ENCODE measurements around the gene CLDN6. TPM values are rescaled to one million over a fixed set of nuclear protein-coding genes. Genes with fewer than 3 reads are reported as not detected.
A peak's percentile ranks its signal among the peaks of the same experiment; 100 is the strongest.

The CLDN6 gene
- total RNA-seq, 1 experiment from 2014 or later, result 0.49 TPM

DNA sequence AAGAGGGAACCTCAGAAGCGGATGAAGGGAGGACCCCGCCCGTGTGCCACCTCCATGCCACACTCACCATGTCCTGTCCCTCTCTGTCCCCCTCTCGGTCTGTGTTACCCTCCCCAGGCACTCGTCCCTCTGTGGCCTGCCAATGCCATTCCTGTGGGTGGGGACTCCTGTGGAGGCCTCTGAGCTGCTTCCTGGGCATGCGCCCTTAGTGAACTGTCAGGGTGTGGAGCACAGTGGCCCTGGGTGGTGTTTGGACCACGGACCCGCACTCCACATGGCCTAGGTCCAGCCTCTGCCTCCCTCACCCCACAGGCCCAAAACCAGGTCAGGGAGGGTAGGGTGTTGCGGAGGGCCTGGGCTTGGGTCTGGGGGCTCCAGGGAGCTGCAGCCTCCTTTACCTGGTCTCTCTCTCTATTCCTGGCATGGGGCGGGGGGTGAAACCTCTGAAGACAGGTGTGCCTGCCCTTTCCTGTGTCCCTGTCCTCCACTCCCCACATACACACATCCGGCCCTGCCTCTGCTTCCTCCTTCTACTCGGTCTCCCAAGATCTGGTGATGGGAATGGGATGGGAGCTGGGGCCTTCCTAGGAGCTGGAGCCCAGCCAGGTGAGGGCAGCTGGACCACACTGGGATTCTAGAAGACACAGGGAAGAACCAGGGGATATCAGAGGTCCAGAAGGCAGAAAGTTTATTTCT lies 26.3 kb downstream of the CLDN6 start:
- H3K79me2 ChIP-seq (ENCODE audit: insufficient read depth, low read length), result no peaks in the 10 kb centered on the region
- no peak for TF ChIP-seq CBX3 (IDR thresholded peaks at IDR 0.05; ENCODE audit: low read depth)
- no peak for TF ChIP-seq SRF (IDR thresholded peaks at IDR 0.05; ENCODE audit: low read depth)
- TF ChIP-seq TCF7L2 (IDR thresholded peaks at IDR 0.05; ENCODE audit: borderline replicate concordance, extremely low read depth, insufficient read depth, insufficient read length), result no peak
- no peak for TF ChIP-seq SIN3A (IDR thresholded peaks at IDR 0.05; ENCODE audit: low read depth)
- no peak for TF ChIP-seq EGR1 (IDR thresholded peaks at IDR 0.05; ENCODE audit: low read depth)
- TF ChIP-seq POLR2A (IDR thresholded peaks at IDR 0.05; ENCODE audit: borderline replicate concordance, extremely low read depth, insufficient read depth, insufficient read length), result no peak
- no peak for TF ChIP-seq FOSL1 (IDR thresholded peaks at IDR 0.05; ENCODE audit: low read depth)
- TF ChIP-seq YY1 (IDR thresholded peaks at IDR 0.05; ENCODE audit: extremely low read depth, insufficient replicate concordance, low read depth, low read length), result no peak
- TF ChIP-seq RAD21 (IDR thresholded peaks at IDR 0.05; ENCODE audit: low read depth), result no peak
- no peak for TF ChIP-seq ELF1 (IDR thresholded peaks at IDR 0.05; ENCODE audit: borderline replicate concordance, low read depth)
- TF ChIP-seq, protein P1, sequence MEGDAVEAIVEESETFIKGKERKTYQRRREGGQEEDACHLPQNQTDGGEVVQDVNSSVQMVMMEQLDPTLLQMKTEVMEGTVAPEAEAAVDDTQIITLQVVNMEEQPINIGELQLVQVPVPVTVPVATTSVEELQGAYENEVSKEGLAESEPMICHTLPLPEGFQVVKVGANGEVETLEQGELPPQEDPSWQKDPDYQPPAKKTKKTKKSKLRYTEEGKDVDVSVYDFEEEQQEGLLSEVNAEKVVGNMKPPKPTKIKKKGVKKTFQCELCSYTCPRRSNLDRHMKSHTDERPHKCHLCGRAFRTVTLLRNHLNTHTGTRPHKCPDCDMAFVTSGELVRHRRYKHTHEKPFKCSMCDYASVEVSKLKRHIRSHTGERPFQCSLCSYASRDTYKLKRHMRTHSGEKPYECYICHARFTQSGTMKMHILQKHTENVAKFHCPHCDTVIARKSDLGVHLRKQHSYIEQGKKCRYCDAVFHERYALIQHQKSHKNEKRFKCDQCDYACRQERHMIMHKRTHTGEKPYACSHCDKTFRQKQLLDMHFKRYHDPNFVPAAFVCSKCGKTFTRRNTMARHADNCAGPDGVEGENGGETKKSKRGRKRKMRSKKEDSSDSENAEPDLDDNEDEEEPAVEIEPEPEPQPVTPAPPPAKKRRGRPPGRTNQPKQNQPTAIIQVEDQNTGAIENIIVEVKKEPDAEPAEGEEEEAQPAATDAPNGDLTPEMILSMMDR (IDR thresholded peaks at IDR 0.05 in 2 of 3, conservative IDR thresholded peaks at IDR 0.05 in 1 of 3; ENCODE audit: borderline replicate concordance in 1 of 3, insufficient read depth in 1 of 3, low read depth in 2 of 3, low read length in 2 of 3), result no peak
- no peak for TF ChIP-seq CEBPB (IDR thresholded peaks at IDR 0.05; ENCODE audit: low read depth)
- no peak for TF ChIP-seq EZH2 (IDR thresholded peaks at IDR 0.05)
- no peak for TF ChIP-seq JUND (IDR thresholded peaks at IDR 0.05)
- no peak for TF ChIP-seq SP1 (IDR thresholded peaks at IDR 0.05; ENCODE audit: low read depth)
- TF ChIP-seq, protein P2, sequence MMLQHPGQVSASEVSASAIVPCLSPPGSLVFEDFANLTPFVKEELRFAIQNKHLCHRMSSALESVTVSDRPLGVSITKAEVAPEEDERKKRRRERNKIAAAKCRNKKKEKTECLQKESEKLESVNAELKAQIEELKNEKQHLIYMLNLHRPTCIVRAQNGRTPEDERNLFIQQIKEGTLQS (IDR thresholded peaks at IDR 0.05), result no peak
- DNase-seq (ENCODE audit: low read depth, low spot score) (no peak), ATAC-seq (no peak)
- intact Hi-C loops (cut with micrococcal nuclease), result no loop called here
- no peaks in the 10 kb centered on the region for H3K9me2 ChIP-seq (ENCODE audit: insufficient read depth)
- H3K9me3 ChIP-seq (ENCODE audit: control insufficient read depth in 1 of 2, insufficient read depth in 1 of 2, low read depth in 1 of 2, low read length in 2 of 2), result no peaks in the 10 kb centered on the region
- no peak overlapping the region for H3K4me3 ChIP-seq (replicated peaks in 1 of 2; ENCODE audit: low read depth in 1 of 2, low read length in 2 of 2)
- BruUV-seq (replicated peaks), result no TSS peak
- H3K27ac ChIP-seq (ENCODE audit: low read depth, low read length), result no peak overlapping the region
- peak overlapping the region; percentile 32 for H3K4me2 ChIP-seq (ENCODE audit: low read length)
- ChIA-PET CTCF (interaction anchor here (0.8 kb wide), 1 partner anchor 9 kb away, joined by 3 read pairs; no protein-coding TSS in a partner anchor), RAD21 (ENCODE audit: low non-redundant PET in 1 of 2, low total read pairs in 2 of 2, uncharacterized antibody in 2 of 2, unreplicated experiment in 2 of 2) (no interaction called here), POLR2A (interaction anchor here (0.6 kb wide), 1 partner anchor 28 kb away, joined by 3 read pairs; no protein-coding TSS in a partner anchor)
- peaks cover 11 to 28% of the 10 kb centered on the region in 2 experiments for H3K4me1 ChIP-seq (ENCODE audit: control insufficient read depth in 1 of 2, insufficient read depth in 2 of 2, low read length in 2 of 2)
- no peaks in the 10 kb centered on the region for H4K20me1 ChIP-seq (ENCODE audit: insufficient read depth)
- H2AFZ ChIP-seq (ENCODE audit: low read depth, low read length, poor library complexity, severe bottlenecking), result no peak overlapping the region
- no peaks in the 10 kb centered on the region for H3K36me3 ChIP-seq (ENCODE audit: control insufficient read depth in 1 of 2, insufficient read depth in 2 of 2, low read length in 2 of 2)
- H3K27me3 ChIP-seq (ENCODE audit: insufficient read depth, low read length), result no peaks in the 10 kb centered on the region
- H3K9ac ChIP-seq (ENCODE audit: low read length), result no peak overlapping the region

Data from HCT116 (cell line).